B cell (primary cell): ENCODE data around the gene SPEN. TPM values are rescaled to one million over a fixed set of nuclear protein-coding genes. Genes with fewer than 3 reads are reported as not detected.

Source experiments
- ATAC-seq: fragments of 200-7000 bp; cut with Tn5 transposase; one replicate; pipeline ENCODE4 v1.10.0; 2021; ENCODE audit warnings: low read depth, mild to moderate bottlenecking, moderate number of reproducible peaks, moderate library complexity
- CTCF ChIA-PET: fragments of 350-600 bp; sonication (Branson Sonifier 250); formaldehyde crosslinking; loops from one replicate; lab custom pipeline; 2021; ENCODE audit warnings: antibody characterized with exemption, inconsistent platforms; lab: Charles Lee
- POLR2A ChIA-PET: fragments of 350-600 bp; sonication (Branson Sonifier 250); formaldehyde crosslinking; loops from one replicate; lab custom pipeline; 2021; ENCODE audit warnings: antibody characterized with exemption; lab: Charles Lee
- DNase-seq: peaks from one replicate; pipeline ENCODE4 v3.0.0; 2013
- H2AFZ ChIP-seq: 2 replicates; pipeline ENCODE4 v1.6.1; 2012; ENCODE audit warnings: mild to moderate bottlenecking, low read depth, low read length; ENCODE audit not compliant: insufficient read depth, poor library complexity, severe bottlenecking
- H3K27ac ChIP-seq, 2 donors: 1 replicate in 1 of 2; 2 replicates in 1 of 2; pipeline ENCODE4 v1.5.1; 2012 to 2013; ENCODE audit warnings: low read length in 2 of 2, mild to moderate bottlenecking in 2 of 2, moderate library complexity in 1 of 2
- H3K27me3 ChIP-seq, 4 experiments: fragments of 200-600 bp in 1 of 4; sonication (generic) in 1 of 4; replicated peaks in 1 of 4; 1 replicate in 2 of 4; 2 replicates in 2 of 4; pipeline versions ENCODE4 v1.6.1 to v1.7.0; 2013 to 2016; ENCODE audit warnings: low read length in 3 of 4, mild to moderate bottlenecking in 2 of 4, mixed read lengths in 1 of 4, moderate library complexity in 1 of 4; ENCODE audit not compliant: insufficient read depth in 4 of 4, control insufficient read depth in 3 of 4; ENCODE audit errors: control extremely low read depth in 1 of 4
- H3K36me3 ChIP-seq, 2 experiments: replicated peaks in 1 of 2; 1 replicate in 1 of 2; 2 replicates in 1 of 2; pipeline versions ENCODE4 v1.6.1 to v1.7.1; 2013; ENCODE audit warnings: low read length in 1 of 2; ENCODE audit not compliant: insufficient read depth in 2 of 2, control insufficient read depth in 1 of 2; ENCODE audit errors: control extremely low read depth in 1 of 2, extremely low read depth in 1 of 2
- H3K4me1 ChIP-seq, 2 donors: fragments of 200-600 bp in 1 of 2; sonication (generic) in 1 of 2; 1 replicate in 1 of 2; 2 replicates in 1 of 2; pipeline versions ENCODE4 v1.5.1 to v1.6.1; 2013 to 2017; ENCODE audit warnings: low read length in 2 of 2; ENCODE audit not compliant: control insufficient read depth in 2 of 2, insufficient read depth in 2 of 2
- H3K4me2 ChIP-seq: replicated peaks from 2 replicates; pipeline ENCODE3; 2012; ENCODE audit warnings: mild to moderate bottlenecking, low read depth, low read length; ENCODE audit not compliant: poor library complexity, severe bottlenecking
- H3K4me3 ChIP-seq, 5 experiments: fragments of 200-600 bp in 1 of 5; sonication (generic) in 1 of 5; 1 replicate in 3 of 5; 2 replicates in 2 of 5; pipeline versions ENCODE4 v1.5.1 to v1.7.0; 2011 to 2016; ENCODE audit warnings: low read length in 4 of 5, mild to moderate bottlenecking in 4 of 5, low read depth in 2 of 5, control low read depth in 1 of 5, moderate library complexity in 1 of 5; ENCODE audit not compliant: insufficient read depth in 1 of 5; ENCODE audit errors: control extremely low read depth in 1 of 5, extremely low read depth in 1 of 5
- H3K79me2 ChIP-seq: fragments of 200-600 bp; sonication (generic); one replicate; pipeline ENCODE4 v1.6.0; 2016; ENCODE audit warnings: low read length; ENCODE audit not compliant: control insufficient read depth, insufficient read depth
- H3K9ac ChIP-seq: fragments of 200-600 bp; sonication (generic); 2 replicates; pipeline ENCODE4 v1.6.1; 2017; ENCODE audit warnings: mild to moderate bottlenecking, low read length, moderate library complexity
- H3K9me3 ChIP-seq, 3 donors: one replicate each; pipeline versions ENCODE4 v1.6.1 to v1.7.1; 2013; ENCODE audit warnings: low read length in 2 of 3; ENCODE audit not compliant: control insufficient read depth in 2 of 3, insufficient read depth in 1 of 3; ENCODE audit errors: control extremely low read depth in 1 of 3
- H4K20me1 ChIP-seq: 2 replicates; pipeline ENCODE4 v1.6.0; 2012; ENCODE audit warnings: mild to moderate bottlenecking, low read length; ENCODE audit not compliant: insufficient read depth, control insufficient read depth, poor library complexity, severe bottlenecking
- H3K27ac Mint-ChIP-seq: one replicate; pipeline ENCODE4 v1.8.0; 2021; ENCODE audit warnings: mixed read lengths
- H3K27me3 Mint-ChIP-seq: one replicate; pipeline ENCODE4 v1.8.0; 2021; ENCODE audit warnings: mixed read lengths
- H3K4me1 Mint-ChIP-seq: one replicate; pipeline ENCODE4 v1.8.0; 2021; ENCODE audit warnings: mixed read lengths
- H3K4me3 Mint-ChIP-seq: one replicate; pipeline ENCODE4 v1.8.0; 2021; ENCODE audit warnings: mixed read lengths
- H3K9me3 Mint-ChIP-seq: one replicate; pipeline ENCODE4 v1.8.0; 2022; ENCODE audit warnings: mixed read lengths; ENCODE audit not compliant: insufficient read depth
- CTCF ChIP-seq: fragments of 200-600 bp; IDR thresholded peaks from one replicate; pipeline ENCODE4 v1.8.0; 2022; ENCODE audit warnings: antibody characterized with exemption, mild to moderate bottlenecking
- EZH2 ChIP-seq: IDR thresholded peaks from 2 replicates; pipeline ENCODE4 v1.6.1; 2012; ENCODE audit warnings: borderline replicate concordance, low read depth, mild to moderate bottlenecking, moderate library complexity, low read length; ENCODE audit not compliant: insufficient read depth, poor library complexity, severe bottlenecking
- WGBS: methylation state at CpG from one replicate; pipeline ENCODE4 v1.1.5; 2013; ENCODE audit warnings: missing lambda C conversion rate; ENCODE audit not compliant: insufficient coverage; 5-methylcytosine and 5-hydroxymethylcytosine counted together
- intact Hi-C: fragments of 100-400 bp; cut with micrococcal nuclease; formaldehyde crosslinking; loops from one replicate; pipeline ENCODE4 v1.10.0; 2022
- polyA plus RNA-seq: library from polyadenylated mRNA; depleted of rRNA; stranded (reverse); fragments of >200 nt; gene quantifications from 2 replicates; pipeline ENCODE4 v1.2.3, GENCODE V29; 2012
- total RNA-seq, 2 donors: library from RNA; stranded (reverse); fragments of 120-200 nt in 1 of 2; gene quantifications; 1 replicate in 1 of 2; 2 replicates in 1 of 2; pipeline versions ENCODE4 v1.2.3 to v1.2.4, GENCODE V29; 2013 to 2022

SPEN gene
- total and polyA plus RNA-seq, 2 donors (not counting 1 experiment from before 2014, with no cell fraction given): 29.1 to 126 TPM

- 89% methylated on average over 2 of the region's 2 CpGs for WGBS
- Mint-ChIP-seq H3K27me3 (no peaks in the 10 kb centered on the region), H3K4me1 (peaks cover 64% of the 10 kb centered on the region), H3K27ac (peak overlapping the region; percentile 80), H3K9me3 (no peaks in the 10 kb centered on the region), H3K4me3 (no peak overlapping the region)
- TF ChIP-seq EZH2: no peak
- TF ChIP-seq CTCF: no peak
- Histone ChIP-seq H3K4me3 (no peak overlapping the region), H3K27ac (peak overlapping the region; percentile 31 to 84), H3K79me2 (peaks cover 95% of the 10 kb centered on the region), H3K9ac (no peak overlapping the region), H3K36me3 (peaks cover 1 to 11% of the 10 kb centered on the region in 2 experiments), H3K27me3 (no peaks in the 10 kb centered on the region), H3K9me3 (no peaks in the 10 kb centered on the region), H3K4me1 (peaks cover 49 to 55% of the 10 kb centered on the region in 2 donors), H2AFZ (no peak overlapping the region), H4K20me1 (peaks cover 21% of the 10 kb centered on the region), H3K4me2 (peak overlapping the region; percentile 44)
- intact Hi-C loops: loop anchor here (2.0 kb wide), 1 partner anchor 84 kb away; no protein-coding TSS in a partner anchor
- ATAC-seq: peak; percentile 73
- ChIA-PET POLR2A (interaction anchor here (0.6 to 1.3 kb wide), 3 partner anchors 46 to 72 kb away, joined by 4 to 9 read pairs (median 4); no protein-coding TSS in a partner anchor), CTCF (interaction anchor here (1.0 to 1.4 kb wide), 6 partner anchors 8 to 558 kb away, joined by 3 to 7 read pairs (median 4); partner anchors contain the start of gene NECAP2)
- DNase-seq: peak; percentile 48
Measured at GRCh38 chr1:15882665-15883064, 35.2 kb downstream of the SPEN start.

GRCh38 chr1:15883326-15883725 is 35.8 kb downstream of the SPEN start:
- Histone ChIP-seq H3K4me1 (peaks cover 51 to 56% of the 10 kb centered on the region in 2 donors), H3K9ac (no peak overlapping the region), H3K36me3 (peaks cover 1 to 11% of the 10 kb centered on the region in 2 experiments), H3K79me2 (peaks cover 95% of the 10 kb centered on the region), H3K4me3 (no peak overlapping the region), H3K27ac (peak overlapping the region; percentile 31 to 84), H3K9me3 (no peaks in the 10 kb centered on the region), H3K27me3 (no peaks in the 10 kb centered on the region), H2AFZ (no peak overlapping the region), H3K4me2 (peak overlapping the region; percentile 44), H4K20me1 (peaks cover 18% of the 10 kb centered on the region)
- no peaks in the 10 kb centered on the region for H3K27me3 Mint-ChIP-seq
- ATAC-seq (no peak), DNase-seq (peak; percentile 28)
- POLR2A ChIA-PET: interaction anchor here (0.6 to 1.3 kb wide), 3 partner anchors 47 to 73 kb away, joined by 4 to 9 read pairs (median 4); no protein-coding TSS in a partner anchor
- H3K27ac Mint-ChIP-seq: peak overlapping the region; percentile 85
- H3K4me1 Mint-ChIP-seq: peaks cover 64% of the 10 kb centered on the region
- CTCF ChIA-PET: interaction anchor here (1.0 to 1.4 kb wide), 6 partner anchors 8 to 557 kb away, joined by 3 to 7 read pairs (median 4); partner anchors contain the start of gene NECAP2
- H3K9me3 Mint-ChIP-seq: no peaks in the 10 kb centered on the region
- whole genome bisulfite sequencing: 80% methylated on average over 1 of the region's 6 CpGs
- peak overlapping the region; percentile 26 for H3K4me3 Mint-ChIP-seq
- intact Hi-C loops: loop anchor here (2.0 kb wide), 1 partner anchor 83 kb away; no protein-coding TSS in a partner anchor
- TF ChIP-seq CTCF: no peak
- no peak for TF ChIP-seq EZH2
